Body of pancreas (tissue), 4 donors: ENCODE data around the gene ZNF574. TPM values are rescaled to one million over a fixed set of nuclear protein-coding genes. Genes with fewer than 3 reads are reported as not detected.

ENCODE experiments used
- ATAC-seq: fragments of 150-250 bp; one replicate; pipeline ENCODE4 v1.9.1; 2016
- DNase-seq, 4 donors: peaks; one replicate each; pipeline ENCODE4 v3.0.0-alpha.2; 2019
- H3K27ac ChIP-seq, 4 donors: fragments of 200-600 bp; sonication (generic); 1 replicate in 3 of 4; 2 replicates in 1 of 4; pipeline versions ENCODE4 v1.5.1 to v1.6.1; 2016 to 2019; ENCODE audit warnings: mild to moderate bottlenecking in 1 of 4, mixed read lengths in 1 of 4, moderate library complexity in 1 of 4
- H3K27me3 ChIP-seq, 2 donors: fragments of 200-600 bp; sonication (generic); one replicate each; pipeline ENCODE4 v1.6.0; 2016; ENCODE audit warnings: mild to moderate bottlenecking in 1 of 2
- H3K36me3 ChIP-seq, 2 donors: fragments of 200-600 bp; sonication (generic); replicated peaks in 1 of 2; 2 replicates each; pipeline ENCODE4 v1.5.1; 2016; ENCODE audit warnings: low read depth in 2 of 2; ENCODE audit not compliant: insufficient read depth in 1 of 2
- H3K4me1 ChIP-seq: fragments of 200-600 bp; sonication (generic); one replicate; pipeline ENCODE4 v1.6.0; 2016
- H3K4me3 ChIP-seq, 2 donors: fragments of 200-600 bp; sonication (generic); 1 replicate in 1 of 2; 2 replicates in 1 of 2; pipeline ENCODE4 v1.5.1; 2016 to 2019
- H3K9me3 ChIP-seq, 3 donors: fragments of 200-600 bp; sonication (generic); 1 replicate in 2 of 3; 2 replicates in 1 of 3; pipeline ENCODE4 v1.5.1; 2016
- CTCF ChIP-seq, 7 experiments: fragments of 450-650 bp in 4 of 7; fragments of 200-600 bp in 3 of 7; sonication (generic) in 3 of 7; IDR thresholded peaks; one replicate each; pipeline ENCODE4 v1.5.1; 2016 to 2019; ENCODE audit warnings: antibody characterized with exemption in 7 of 7
- POLR2A ChIP-seq, 3 donors: fragments of 450-650 bp; IDR thresholded peaks; one replicate each; pipeline ENCODE4 v1.6.1; 2016; ENCODE audit warnings: antibody characterized with exemption in 3 of 3, mild to moderate bottlenecking in 2 of 3
- WGBS, 2 donors: methylation state at CpG; one replicate each; pipeline ENCODE4 v1.1.5; 2017; 5-methylcytosine and 5-hydroxymethylcytosine counted together
- intact Hi-C: fragments of 100-400 bp; cut with DNase I; formaldehyde crosslinking; loops from one replicate; pipeline ENCODE4 v1.15.1; 2023
- total RNA-seq, 2 donors: library from RNA; depleted of rRNA; stranded (reverse); fragments of >200 nt; gene quantifications; one replicate each; pipeline ENCODE4 v1.1.0, GENCODE V29; 2016

The ZNF574 gene
- total RNA-seq, 2 donors from 2014 or later: 8.6 to 14.2 TPM

- TF ChIP-seq POLR2A (IDR thresholded peaks at IDR 0.05) (no peak), CTCF (IDR thresholded peaks at IDR 0.05) (no peak)
- 91 to 94% methylated on average over 2 of the region's 2 CpGs for WGBS, 2 donors
- Histone ChIP-seq H3K9me3 (no peaks in the 10 kb centered on the region), H3K4me3 (no peak overlapping the region), H3K27me3 (no peaks in the 10 kb centered on the region), H3K36me3 (no peaks in the 10 kb centered on the region), H3K27ac (no peak overlapping the region), H3K4me1 (peaks cover 36% of the 10 kb centered on the region)
- intact Hi-C loops: no loop called here
- DNase-seq (no peak), ATAC-seq (no peak)
Measured at GRCh38 chr19:42102877-42103276, 26.9 kb downstream of the ZNF574 start.

- H3K4me1 ChIP-seq: peaks cover 15% of the 10 kb centered on the region
- TF ChIP-seq POLR2A (IDR thresholded peaks at IDR 0.05) (no peak), CTCF (IDR thresholded peaks at IDR 0.05) (no peak)
- H3K9me3 ChIP-seq: no peaks in the 10 kb centered on the region
- H3K27me3 ChIP-seq: no peaks in the 10 kb centered on the region
- ATAC-seq: no peak
- no peak overlapping the region for H3K27ac ChIP-seq
- H3K4me3 ChIP-seq: no peak overlapping the region
- no peaks in the 10 kb centered on the region for H3K36me3 ChIP-seq
- DNase-seq: no peak
- intact Hi-C loops: no loop called here
- 74 to 85% methylated on average over 2 of the region's 2 CpGs for WGBS, 2 donors
Measured at GRCh38 chr19:42105368-42105767, 29.4 kb downstream of the ZNF574 start.

- Histone ChIP-seq H3K27ac (no peak overlapping the region), H3K27me3 (no peaks in the 10 kb centered on the region), H3K4me1 (peaks cover 8% of the 10 kb centered on the region), H3K9me3 (no peaks in the 10 kb centered on the region), H3K4me3 (no peak overlapping the region), H3K36me3 (no peaks in the 10 kb centered on the region)
- peak; percentile 90 to 100 (median 99) for TF ChIP-seq CTCF (IDR thresholded peaks at IDR 0.05)
- no peak for TF ChIP-seq POLR2A (IDR thresholded peaks at IDR 0.05)
- ATAC-seq: peak; percentile 96
- peak; percentile 88 to 91 (median 89) for DNase-seq
- WGBS, 2 donors: 18 to 27% methylated on average over 10 to 16 of the region's 16 CpGs
- intact Hi-C loops: no loop called here
Measured at GRCh38 chr19:42108527-42109389, 32.8 kb downstream of the ZNF574 start.

- Histone ChIP-seq H3K36me3 (no peaks in the 10 kb centered on the region), H3K27ac (no peak overlapping the region), H3K4me1 (peaks cover 20% of the 10 kb centered on the region), H3K27me3 (no peaks in the 10 kb centered on the region), H3K4me3 (no peak overlapping the region), H3K9me3 (no peaks in the 10 kb centered on the region)
- DNase-seq (no peak), ATAC-seq (no peak)
- TF ChIP-seq POLR2A (IDR thresholded peaks at IDR 0.05) (no peak), CTCF (IDR thresholded peaks at IDR 0.05) (no peak)
- 81 to 82% methylated on average over 3 of the region's 3 CpGs for WGBS, 2 donors
- intact Hi-C loops: no loop called here
Measured at GRCh38 chr19:42109896-42110295, 33.9 kb downstream of the ZNF574 start.

GRCh38 chr19:42110658-42111057, 34.7 kb downstream of the ZNF574 start:
- Histone ChIP-seq H3K4me3 (no peak overlapping the region), H3K27me3 (no peaks in the 10 kb centered on the region), H3K4me1 (peaks cover 28% of the 10 kb centered on the region), H3K9me3 (no peaks in the 10 kb centered on the region), H3K36me3 (no peaks in the 10 kb centered on the region), H3K27ac (no peak overlapping the region)
- no peak for TF ChIP-seq CTCF (IDR thresholded peaks at IDR 0.05)
- TF ChIP-seq POLR2A (IDR thresholded peaks at IDR 0.05): no peak
- DNase-seq: no peak
- 77 to 85% methylated on average over 1 of the region's 1 CpG for WGBS, 2 donors
- ATAC-seq: no peak
- intact Hi-C loops: no loop called here
